MM.1S (cell line): ENCODE results near the gene TKTL2.

Source experiments
- EZH2 ChIP-seq: fragments of 300-600 bp; sonication (generic); optimal IDR thresholded peaks from 2 replicates; pipeline ENCODE3; 2017; ENCODE audit warnings: low read depth, mild to moderate bottlenecking, antibody characterized with exemption, low read length, mixed read lengths
- TF ChIP-seq, protein P1 (sequence below): fragments of 300-600 bp; sonication (generic); IDR thresholded peaks from 2 replicates; pipeline ENCODE4 v1.5.1; 2016; ENCODE audit warnings: antibody characterized with exemption, low read length, mixed read lengths

DNA sequence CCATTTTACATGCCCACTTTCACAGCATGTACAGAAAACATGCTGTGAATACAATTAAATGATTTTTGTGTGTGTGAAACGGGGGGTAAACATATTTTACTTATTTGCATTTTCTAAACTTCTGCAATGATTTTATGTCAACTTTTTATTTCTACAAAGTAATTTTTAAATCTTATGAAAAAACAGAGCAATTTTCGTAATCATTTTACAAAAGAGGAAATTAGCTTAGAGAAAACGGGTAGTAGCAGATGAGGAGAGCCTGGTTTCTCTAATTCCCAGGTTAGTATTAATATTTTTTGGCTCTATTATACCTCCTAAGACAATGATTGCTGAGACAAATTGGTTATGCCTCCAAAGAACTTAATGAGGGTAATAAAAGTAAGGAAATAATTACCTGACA is 3.2 kb downstream of the TKTL2 start:
- TF ChIP-seq, protein P1, sequence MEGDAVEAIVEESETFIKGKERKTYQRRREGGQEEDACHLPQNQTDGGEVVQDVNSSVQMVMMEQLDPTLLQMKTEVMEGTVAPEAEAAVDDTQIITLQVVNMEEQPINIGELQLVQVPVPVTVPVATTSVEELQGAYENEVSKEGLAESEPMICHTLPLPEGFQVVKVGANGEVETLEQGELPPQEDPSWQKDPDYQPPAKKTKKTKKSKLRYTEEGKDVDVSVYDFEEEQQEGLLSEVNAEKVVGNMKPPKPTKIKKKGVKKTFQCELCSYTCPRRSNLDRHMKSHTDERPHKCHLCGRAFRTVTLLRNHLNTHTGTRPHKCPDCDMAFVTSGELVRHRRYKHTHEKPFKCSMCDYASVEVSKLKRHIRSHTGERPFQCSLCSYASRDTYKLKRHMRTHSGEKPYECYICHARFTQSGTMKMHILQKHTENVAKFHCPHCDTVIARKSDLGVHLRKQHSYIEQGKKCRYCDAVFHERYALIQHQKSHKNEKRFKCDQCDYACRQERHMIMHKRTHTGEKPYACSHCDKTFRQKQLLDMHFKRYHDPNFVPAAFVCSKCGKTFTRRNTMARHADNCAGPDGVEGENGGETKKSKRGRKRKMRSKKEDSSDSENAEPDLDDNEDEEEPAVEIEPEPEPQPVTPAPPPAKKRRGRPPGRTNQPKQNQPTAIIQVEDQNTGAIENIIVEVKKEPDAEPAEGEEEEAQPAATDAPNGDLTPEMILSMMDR = no peak
- TF ChIP-seq EZH2 = no peak
